NT2/D1 (cell line): Measurements from ENCODE around the gene LRBA.

ENCODE experiments used
- DNase-seq: peaks from one replicate; pipeline ENCODE4 v3.0.0-alpha.2; 2011; ENCODE audit warnings: low read depth, low spot score
- H3K27me3 ChIP-seq: 2 replicates; pipeline ENCODE4 v1.6.0; 2011; ENCODE audit warnings: mild to moderate bottlenecking; ENCODE audit not compliant: insufficient read length, insufficient read depth
- H3K36me3 ChIP-seq: 2 replicates; pipeline ENCODE4 v1.6.1; 2011; ENCODE audit warnings: mild to moderate bottlenecking, low read length, mixed read lengths; ENCODE audit not compliant: insufficient read depth, insufficient read length
- H3K4me1 ChIP-seq: 2 replicates; pipeline ENCODE4 v1.5.1; 2011; ENCODE audit not compliant: insufficient read depth, insufficient read length
- H3K4me3 ChIP-seq: 2 replicates; pipeline ENCODE4 v1.5.1; 2011; ENCODE audit warnings: low read depth; ENCODE audit not compliant: insufficient read length
- H3K9ac ChIP-seq: 2 replicates; pipeline ENCODE4 v1.6.0; 2011; ENCODE audit warnings: low read depth; ENCODE audit not compliant: insufficient read length
- H3K9me3 ChIP-seq: 2 replicates; pipeline ENCODE4 v1.5.1; 2011; ENCODE audit warnings: mild to moderate bottlenecking, low read length; ENCODE audit not compliant: insufficient read depth
- SUZ12 ChIP-seq: IDR thresholded peaks from 2 replicates; pipeline ENCODE4 v1.6.1; 2011; ENCODE audit not compliant: insufficient read length, insufficient read depth; ENCODE audit errors: extremely low read depth
- YY1 ChIP-seq: IDR thresholded peaks from 2 replicates; pipeline ENCODE4 v1.6.1; 2011; ENCODE audit not compliant: insufficient read length, insufficient read depth
- ZNF274 ChIP-seq: IDR thresholded peaks from 2 replicates; pipeline ENCODE4 v1.6.1; 2011; ENCODE audit warnings: mild to moderate bottlenecking, low read depth, low read length

LRBA gene

GRCh38 chr4:150982557-150983233 lies 32.4 kb downstream of the LRBA start:
- no peak overlapping the region for H3K9ac ChIP-seq
- no peaks in the 10 kb centered on the region for H3K9me3 ChIP-seq
- no peaks in the 10 kb centered on the region for H3K36me3 ChIP-seq
- DNase-seq = no peak
- no peak for TF ChIP-seq SUZ12
- no peak overlapping the region for H3K4me3 ChIP-seq
- H3K4me1 ChIP-seq = no peaks in the 10 kb centered on the region
- H3K27me3 ChIP-seq = no peaks in the 10 kb centered on the region

GRCh38 chr4:150978738-150979575 lies 36.1 kb downstream of the LRBA start:
- no peak for TF ChIP-seq SUZ12
- TF ChIP-seq ZNF274 = no peak
- no peak for TF ChIP-seq YY1
- H3K9ac ChIP-seq = no peak overlapping the region
- no peak for DNase-seq
- no peak overlapping the region for H3K4me3 ChIP-seq
- H3K4me1 ChIP-seq = no peaks in the 10 kb centered on the region
- no peaks in the 10 kb centered on the region for H3K9me3 ChIP-seq
- H3K36me3 ChIP-seq = no peaks in the 10 kb centered on the region
- no peaks in the 10 kb centered on the region for H3K27me3 ChIP-seq

- Histone ChIP-seq H3K9ac (no peak overlapping the region), H3K4me1 (no peaks in the 10 kb centered on the region), H3K36me3 (no peaks in the 10 kb centered on the region), H3K4me3 (no peak overlapping the region), H3K27me3 (no peaks in the 10 kb centered on the region), H3K9me3 (no peaks in the 10 kb centered on the region)
- DNase-seq = no peak
- TF ChIP-seq ZNF274 (no peak), YY1 (no peak), SUZ12 (no peak)
Observed at GRCh38 chr4:150976478-150977118, 38.5 kb downstream of the LRBA start.

DNA sequence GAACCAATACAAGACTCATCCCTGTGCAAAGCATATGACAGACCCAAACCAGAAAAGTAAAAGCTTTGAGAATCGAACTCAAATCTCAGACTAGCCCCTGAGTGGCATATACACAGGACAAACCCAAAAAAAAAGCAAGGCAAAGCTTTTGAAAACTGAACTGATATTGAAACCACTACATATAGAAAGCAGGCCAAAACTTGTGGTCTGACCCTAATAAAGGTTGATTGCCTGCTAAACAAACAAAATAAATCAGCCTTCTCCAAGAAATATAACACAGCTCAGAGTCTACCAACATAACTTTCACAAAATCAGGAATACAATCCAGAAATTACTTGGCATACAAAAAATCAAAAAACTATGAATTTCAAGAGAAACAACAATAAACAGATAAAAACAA lies 40.3 kb downstream of the LRBA start:
- Histone ChIP-seq H3K36me3 (no peaks in the 10 kb centered on the region), H3K27me3 (no peaks in the 10 kb centered on the region), H3K4me3 (no peak overlapping the region), H3K4me1 (no peaks in the 10 kb centered on the region), H3K9me3 (no peaks in the 10 kb centered on the region), H3K9ac (no peak overlapping the region)
- no peak for DNase-seq
- TF ChIP-seq SUZ12 = no peak
- TF ChIP-seq YY1 = no peak
- TF ChIP-seq ZNF274 = no peak

DNA sequence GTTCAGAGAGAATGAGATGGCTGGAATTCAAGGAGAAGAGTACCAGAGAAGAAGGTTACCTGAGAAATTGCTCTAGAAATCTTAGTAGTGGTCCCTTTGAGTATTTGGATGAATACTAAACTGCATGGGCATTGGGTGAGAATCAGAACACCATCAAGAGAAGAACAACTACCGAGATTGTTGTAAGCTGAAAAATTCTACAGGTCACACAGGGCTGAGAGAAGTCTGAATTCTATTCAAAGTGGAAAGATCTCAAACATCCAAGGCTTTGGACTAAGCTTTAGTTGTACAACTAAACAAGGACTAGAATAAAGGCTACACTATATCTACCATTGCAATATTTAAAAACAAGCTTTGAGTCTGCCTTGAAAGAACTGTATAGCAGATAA lies 40.8 kb downstream of the LRBA start:
- no peak for TF ChIP-seq YY1
- TF ChIP-seq ZNF274 = no peak
- TF ChIP-seq SUZ12 = no peak
- Histone ChIP-seq H3K9me3 (no peaks in the 10 kb centered on the region), H3K4me3 (no peak overlapping the region), H3K27me3 (no peaks in the 10 kb centered on the region), H3K4me1 (no peaks in the 10 kb centered on the region), H3K36me3 (no peaks in the 10 kb centered on the region), H3K9ac (no peak overlapping the region)
- DNase-seq = no peak

GRCh38 chr4:150973626-150974251 lies 41.3 kb downstream of the LRBA start:
- Histone ChIP-seq H3K4me1 (no peaks in the 10 kb centered on the region), H3K9me3 (no peaks in the 10 kb centered on the region), H3K36me3 (no peaks in the 10 kb centered on the region), H3K9ac (no peak overlapping the region), H3K27me3 (no peaks in the 10 kb centered on the region), H3K4me3 (no peak overlapping the region)
- no peak for DNase-seq
- TF ChIP-seq ZNF274 = no peak
- TF ChIP-seq YY1 = no peak
- TF ChIP-seq SUZ12 = no peak

DNA sequence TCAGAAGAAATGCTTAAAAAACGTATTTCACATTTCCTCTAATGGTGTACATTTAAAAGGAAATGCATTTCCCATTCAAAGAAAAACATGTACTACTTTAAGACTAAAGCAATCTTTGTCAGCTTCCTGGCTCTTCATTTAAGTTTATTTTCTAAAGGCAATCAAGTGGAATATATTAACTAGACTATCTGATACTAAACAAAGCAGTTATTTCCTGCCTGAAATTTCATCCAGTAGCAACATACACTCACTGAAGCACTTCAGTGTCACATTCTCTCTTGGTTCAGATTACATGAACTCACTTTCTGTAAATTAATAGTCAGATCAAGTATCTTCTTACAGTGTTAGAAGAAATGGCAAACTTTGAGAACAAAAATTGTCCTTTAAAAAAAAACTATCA lies 42.5 kb downstream of the LRBA start:
- Histone ChIP-seq H3K27me3 (no peaks in the 10 kb centered on the region), H3K9ac (no peak overlapping the region), H3K4me3 (no peak overlapping the region)

More for the DNA sequence above, 42.5 kb downstream of the LRBA start:
- Histone ChIP-seq H3K9me3 (no peaks in the 10 kb centered on the region), H3K36me3 (no peaks in the 10 kb centered on the region), H3K4me1 (no peaks in the 10 kb centered on the region)
- DNase-seq = no peak
- no peak for TF ChIP-seq SUZ12
- no peak for TF ChIP-seq YY1
- no peak for TF ChIP-seq ZNF274
